Dermis blood vessel endothelial cell (primary cell): ENCODE measurements around the gene MORC1. TPM values are rescaled to one million over a fixed set of nuclear protein-coding genes. Genes with fewer than 3 reads are reported as not detected.

Experiments used
- DNase-seq: peaks from one replicate; pipeline ENCODE4 v3.0.0; 2010
- total RNA-seq: library from RNA; depleted of rRNA; stranded (reverse); fragments of >200 nt; gene quantifications from 2 replicates; pipeline ENCODE4 v1.2.3, GENCODE V29; 2014

MORC1 gene
- total RNA-seq, 1 donor from 2014 or later, result not detected

DNA sequence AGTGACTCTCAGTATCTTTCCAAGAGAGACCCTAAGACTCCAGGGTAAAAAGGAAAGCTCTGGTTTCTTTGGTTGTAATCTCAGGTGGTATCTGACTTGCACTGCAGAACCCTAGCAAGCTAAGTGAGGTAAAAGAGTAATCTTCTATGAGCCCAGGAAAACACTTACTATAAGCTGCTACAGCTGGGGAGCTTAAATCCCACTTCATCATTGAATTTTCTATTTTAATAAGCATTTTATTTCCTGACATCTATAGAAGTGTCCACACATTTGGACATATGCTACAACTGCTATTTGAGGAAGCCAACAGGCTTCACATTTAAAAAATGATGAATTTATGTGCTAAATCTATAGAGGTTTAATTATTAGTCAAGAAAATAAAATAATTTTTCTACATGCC, 91.1 kb downstream of the MORC1 start:
- DNase-seq, result no peak

DNA sequence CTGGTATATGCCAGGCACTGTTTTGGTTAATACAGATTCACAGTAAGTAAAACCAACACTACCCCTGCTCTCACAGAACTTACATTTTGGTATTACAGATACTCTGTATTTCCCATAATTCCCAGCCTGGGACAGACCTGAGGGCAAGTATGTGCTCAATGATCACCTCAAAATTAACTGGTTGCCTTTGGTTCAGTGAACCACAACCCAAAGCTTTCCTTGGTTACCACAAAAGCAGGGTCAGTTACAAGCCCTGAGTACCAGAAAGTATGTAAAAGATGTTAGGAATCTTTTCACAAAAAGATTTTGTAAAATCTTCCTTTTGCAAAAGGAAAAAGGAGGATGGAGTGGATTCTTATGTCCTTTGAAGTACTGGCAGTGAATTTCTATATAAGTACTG, 92.0 kb downstream of the MORC1 start:
- no peak for DNase-seq

DNA sequence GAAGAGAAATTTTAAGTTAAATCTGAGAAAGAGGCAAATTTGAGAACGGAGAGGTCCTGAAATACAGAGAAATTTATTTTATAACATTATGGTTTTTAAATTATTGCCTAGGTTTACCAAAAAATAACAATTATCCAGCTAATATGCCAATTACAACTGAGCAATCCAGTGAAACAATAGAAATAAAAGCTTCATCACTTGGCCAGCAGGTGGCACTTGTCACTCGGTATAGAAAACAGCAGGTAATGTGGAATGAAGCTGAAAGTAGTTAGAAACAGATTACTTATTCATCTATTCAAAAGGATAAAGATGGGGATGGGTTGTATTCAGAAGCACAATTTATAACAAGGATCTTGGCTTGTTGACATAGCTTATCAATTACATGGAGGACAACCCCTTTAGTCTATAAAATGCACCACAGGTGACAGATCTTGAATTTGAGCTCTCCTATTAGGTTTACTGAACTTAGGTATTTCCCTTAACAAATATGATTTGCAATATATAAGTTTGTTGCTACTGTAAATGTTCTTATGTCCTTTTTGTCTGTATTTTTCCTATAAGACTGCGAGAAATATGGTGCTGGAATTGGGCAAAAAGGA, 94.2 kb downstream of the MORC1 start:
- peak; percentile 63 for DNase-seq

DNA sequence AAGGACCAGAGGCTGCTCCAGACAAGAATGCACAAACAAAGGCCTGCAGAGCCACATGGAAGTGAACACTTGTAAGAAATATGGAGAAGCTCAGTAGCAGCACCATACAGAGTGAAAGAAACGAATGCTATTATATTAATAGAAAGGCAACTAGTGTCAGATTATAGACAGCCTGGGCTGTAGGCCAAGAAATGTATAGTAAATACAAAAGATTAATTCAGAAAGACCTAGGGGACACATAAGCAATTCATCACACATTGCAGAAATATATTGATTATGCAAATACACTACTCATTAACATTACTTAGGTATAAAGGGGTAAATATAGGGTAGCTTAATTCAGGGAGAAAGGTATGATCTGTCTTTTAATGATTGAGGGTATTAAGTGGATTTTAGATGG, 94.8 kb downstream of the MORC1 start:
- no peak for DNase-seq

DNA sequence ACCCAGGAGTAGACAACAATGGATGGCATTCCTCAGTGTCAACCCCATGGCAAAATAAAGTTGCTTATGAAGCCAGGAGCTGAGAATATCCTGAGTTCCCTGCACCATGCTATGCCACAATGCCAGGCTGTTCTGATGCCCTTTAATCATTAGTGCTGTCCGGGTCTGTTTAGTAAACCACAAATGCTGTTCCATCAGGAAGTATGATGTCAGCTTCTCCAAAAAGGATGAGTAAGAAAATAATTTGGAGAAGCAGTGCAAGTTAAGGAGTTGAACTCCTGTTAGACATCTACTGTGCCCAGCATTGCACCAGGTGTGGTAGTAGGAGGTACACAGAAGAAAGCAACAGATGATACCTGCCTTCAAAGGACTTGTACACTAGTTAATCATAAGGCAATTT, 96.4 kb downstream of the MORC1 start:
- DNase-seq, result no peak

DNA sequence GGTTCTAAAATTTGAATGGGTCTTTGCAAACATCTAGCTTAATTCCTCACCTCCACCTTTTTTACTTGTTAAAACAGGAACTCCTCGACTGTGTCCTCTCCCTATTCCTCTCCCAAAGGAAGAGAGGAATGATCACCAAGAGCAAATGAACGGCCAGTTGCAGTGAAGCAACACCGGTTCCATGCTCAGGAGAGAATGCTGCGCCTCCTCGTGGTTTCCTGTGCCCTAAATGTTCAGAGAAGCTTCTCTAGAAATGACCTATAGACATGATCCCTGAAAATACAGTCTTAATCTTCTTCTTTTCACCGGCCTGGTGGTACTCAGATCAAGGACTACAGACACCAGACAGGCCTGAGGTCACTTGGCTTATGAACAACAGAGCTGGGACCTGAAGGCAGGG, 99.1 kb downstream of the MORC1 start:
- DNase-seq, result peak; percentile 3

DNA sequence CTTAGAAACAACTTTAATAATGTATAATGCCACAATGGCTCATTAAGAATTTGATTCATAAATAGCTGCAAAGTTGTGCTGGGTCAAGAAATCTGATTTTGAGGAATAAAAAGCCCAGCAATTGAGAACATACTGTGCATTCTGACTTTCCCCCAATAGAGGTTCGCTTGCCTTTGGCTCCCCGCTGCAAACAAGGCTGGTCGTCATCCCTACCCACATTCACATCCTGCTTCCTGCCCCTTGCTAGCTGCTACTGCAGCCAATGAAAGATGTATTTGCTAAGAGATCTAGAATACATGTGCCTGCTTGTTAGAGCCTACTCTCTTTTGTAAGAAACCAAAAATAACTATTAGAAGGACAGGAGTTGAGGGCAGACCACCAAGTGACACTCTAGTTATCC, 112.5 kb downstream of the MORC1 start:
- DNase-seq, result no peak

DNA sequence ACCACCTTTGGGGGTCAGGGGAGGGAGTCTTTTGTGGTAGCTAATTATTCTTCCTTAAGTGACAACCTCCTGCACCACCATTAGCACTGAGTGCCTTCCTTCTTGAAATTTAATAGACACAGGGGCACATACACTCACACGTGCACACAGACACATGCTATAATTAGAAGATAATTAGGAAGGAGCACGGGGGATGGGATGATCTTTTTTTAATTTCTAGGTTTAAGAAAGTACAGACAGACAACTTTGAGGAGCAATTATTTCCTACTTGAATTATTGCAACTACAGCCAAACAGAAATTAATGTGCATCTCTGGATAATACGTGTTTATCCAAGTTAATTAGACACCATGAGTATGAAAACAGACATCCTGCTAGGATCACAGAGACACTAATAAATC, 119.5 kb downstream of the MORC1 start:
- no peak for DNase-seq

DNA sequence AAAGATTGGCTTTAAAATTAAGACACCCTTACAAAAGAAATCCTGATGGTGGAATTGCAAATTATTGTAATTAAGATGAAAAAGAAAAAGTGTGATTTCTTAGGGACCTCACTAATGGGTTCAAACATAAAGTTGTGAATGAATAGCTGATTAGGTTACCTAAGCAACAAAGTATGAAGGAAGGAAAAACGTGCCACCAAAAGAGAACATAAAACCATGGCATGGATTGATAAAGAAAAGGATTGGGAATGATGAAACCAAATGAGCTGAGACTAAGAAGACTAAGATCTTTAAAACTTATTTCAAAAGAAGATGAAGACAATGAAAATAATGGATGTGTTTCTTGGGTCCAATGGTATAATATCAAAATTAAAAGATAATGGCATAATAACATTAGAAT, 132.1 kb downstream of the MORC1 start:
- no peak for DNase-seq

DNA sequence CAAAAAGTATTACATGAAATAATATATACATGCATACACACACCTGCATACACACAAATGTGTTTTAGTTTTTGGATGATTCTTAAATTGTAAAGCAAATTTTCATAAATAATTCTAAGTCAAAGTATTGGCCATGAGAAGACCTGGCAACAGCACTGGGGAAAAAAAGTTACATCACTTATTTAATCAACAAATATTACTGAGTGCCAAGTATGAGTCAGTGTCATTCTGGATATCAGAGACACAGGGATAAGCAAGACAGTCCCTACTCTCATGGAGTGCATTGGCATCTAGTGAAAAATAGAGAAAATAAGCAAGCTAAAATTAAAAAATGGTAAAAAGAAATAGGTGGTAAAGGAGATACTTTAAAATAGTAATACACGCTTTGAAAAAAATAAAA, 134.9 kb downstream of the MORC1 start:
- no peak for DNase-seq

DNA sequence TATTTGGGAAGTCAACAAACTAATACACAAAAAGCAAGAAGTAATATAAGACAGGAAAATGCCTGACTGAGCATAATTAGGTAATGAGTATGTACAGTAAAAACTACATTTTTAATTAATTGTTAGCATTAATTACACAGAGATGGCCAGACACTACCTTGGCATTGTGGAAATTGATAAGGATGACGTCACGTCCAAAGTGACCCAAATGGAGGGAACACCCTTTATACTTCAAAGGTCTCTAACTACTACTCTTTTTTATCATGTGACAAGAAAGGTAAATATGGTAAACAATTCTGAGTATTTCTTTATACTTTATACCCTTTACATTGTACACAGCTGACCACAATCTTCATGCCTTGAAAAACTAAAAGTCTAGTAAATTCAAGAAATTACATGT, 141.9 kb downstream of the MORC1 start:
- no peak for DNase-seq

DNA sequence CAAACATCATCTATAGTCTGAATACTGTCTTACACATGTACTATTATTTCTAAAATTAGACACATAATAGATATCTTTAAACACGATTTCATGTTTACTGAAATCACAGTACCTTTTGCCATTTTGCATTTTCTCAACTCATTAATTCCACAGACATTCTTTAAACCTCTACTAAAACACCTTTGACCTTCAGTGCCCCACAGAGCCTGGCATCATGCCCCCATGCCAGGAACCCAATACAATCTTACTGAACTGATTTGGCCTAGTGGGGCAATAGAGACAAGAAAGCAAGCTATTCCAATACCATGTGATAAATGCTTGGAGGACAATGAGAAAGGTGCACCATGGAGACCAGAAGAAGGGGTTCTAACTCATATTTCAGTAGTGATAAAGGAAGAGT, 144.9 kb downstream of the MORC1 start:
- DNase-seq, result no peak

DNA sequence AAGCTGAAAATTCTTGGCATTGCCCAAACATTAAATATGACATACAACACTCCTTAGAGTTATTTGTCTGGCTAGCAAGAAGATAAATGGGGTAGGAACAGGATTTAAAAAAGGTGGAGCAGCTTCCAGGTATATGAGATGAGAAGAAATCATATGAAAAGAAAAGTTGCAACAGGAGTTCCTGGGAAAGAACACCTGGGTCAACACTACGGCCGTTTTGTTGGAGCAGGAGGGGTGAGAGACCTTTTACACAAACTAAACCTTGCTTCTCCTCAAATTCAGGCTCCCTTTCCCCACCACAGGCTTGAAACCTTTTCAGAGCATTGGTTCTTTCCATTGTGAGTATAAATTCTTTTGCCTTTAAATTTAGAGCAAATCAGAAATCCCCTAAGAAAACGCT, 145.5 kb downstream of the MORC1 start:
- no peak for DNase-seq

DNA sequence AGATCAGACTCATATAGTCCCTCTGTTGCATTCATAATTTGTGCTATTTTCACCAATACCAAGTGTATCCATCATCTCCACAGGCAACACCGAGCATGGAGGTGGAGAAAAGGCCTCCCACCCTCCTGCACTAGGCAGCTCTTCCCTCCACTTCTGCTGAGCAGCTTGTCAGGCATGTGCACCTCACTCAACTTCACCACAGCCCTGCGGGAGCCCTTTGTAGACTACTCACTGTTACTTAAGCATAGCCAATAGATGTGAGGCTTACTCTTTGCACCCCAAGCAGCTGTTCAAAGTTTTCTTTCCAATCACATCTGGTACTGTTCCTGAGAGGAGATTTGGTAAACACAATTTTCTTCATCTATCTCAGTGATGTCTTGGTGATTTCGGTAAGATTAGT, 147.4 kb downstream of the MORC1 start:
- DNase-seq, result no peak

DNA sequence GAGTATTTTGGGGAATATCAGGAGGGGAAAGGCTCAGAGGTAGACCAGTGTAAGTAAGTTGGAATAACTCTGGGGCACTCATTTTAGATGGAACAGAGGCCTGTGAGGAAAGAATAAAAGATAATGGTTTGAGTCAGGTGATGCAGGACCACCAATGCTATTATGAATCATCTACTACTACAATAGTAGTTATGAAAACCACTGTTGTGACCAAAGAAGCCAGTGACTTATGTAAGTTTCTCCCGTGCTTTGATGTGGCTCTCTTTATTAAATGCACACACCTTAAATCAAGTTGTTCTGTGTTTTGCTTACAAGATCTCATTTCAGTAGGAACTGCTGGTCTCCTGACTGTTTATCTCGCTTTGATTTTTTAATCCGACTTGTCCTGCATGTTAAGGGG, 151.2 kb downstream of the MORC1 start:
- no peak for DNase-seq

DNA sequence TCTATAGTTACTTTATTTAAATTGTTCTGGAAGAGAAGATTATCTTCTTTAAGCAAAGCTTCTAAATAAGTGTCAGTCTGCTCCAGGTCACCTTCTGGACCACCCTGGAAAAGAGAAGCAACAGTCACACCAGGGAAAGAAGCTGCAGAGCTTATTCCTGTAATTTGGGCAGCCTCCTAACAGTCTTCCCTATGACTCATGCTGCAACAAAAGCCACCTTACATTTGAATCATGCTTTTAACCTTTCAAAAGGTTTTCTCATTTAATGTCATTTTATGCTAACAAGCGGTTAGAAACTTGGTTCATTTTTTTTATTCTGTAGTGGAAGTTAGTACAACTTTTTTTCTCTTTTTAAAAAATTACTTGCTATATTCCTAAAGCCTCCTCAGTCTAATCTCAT, 158.9 kb downstream of the MORC1 start:
- DNase-seq, result no peak

DNA sequence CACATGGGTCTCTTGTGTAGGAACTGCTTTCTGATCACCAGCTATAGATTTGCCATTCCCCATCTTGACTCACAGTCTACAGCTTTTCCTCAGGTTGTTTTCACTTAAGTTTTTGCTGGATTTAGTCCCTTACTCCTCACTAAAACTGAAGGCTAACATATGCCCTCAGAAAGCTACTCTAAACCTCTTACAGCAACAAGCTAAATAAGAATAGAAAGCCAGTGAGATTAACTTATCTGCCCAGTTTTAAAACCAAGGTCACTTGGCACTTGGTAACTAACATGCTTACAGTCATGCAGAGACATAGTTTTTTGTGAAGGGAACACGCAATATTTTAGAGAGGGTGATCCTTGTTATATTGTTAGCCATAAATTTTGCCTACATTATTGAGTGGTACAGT, 164.2 kb downstream of the MORC1 start, which contains the start of gene GUCA1C:
Gene GUCA1C, minus strand, starts transcription at position 180 of the 400 bp plus-strand sequence. Its CDS starts 117 bp downstream, at position 63.
- no peak for DNase-seq

DNA sequence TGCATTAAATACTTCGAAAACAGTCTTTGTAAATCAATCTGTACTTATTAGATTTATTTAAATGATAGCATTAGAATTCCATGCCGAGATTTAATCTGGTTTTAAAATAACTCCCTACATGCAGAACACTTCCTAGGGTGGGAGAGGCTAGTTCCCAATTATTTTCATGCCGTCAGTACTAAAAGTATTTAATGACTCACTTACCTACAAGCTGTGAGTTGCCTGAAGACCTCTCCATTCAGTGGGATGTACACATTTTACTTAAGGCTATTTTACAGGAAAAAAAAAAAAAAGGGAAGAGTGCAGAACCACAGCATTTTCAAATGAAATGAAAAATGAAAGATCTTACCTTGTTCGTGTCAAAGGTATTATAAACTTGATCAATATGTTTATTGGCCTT, 164.7 kb downstream of the MORC1 start:
- DNase-seq, result no peak

DNA sequence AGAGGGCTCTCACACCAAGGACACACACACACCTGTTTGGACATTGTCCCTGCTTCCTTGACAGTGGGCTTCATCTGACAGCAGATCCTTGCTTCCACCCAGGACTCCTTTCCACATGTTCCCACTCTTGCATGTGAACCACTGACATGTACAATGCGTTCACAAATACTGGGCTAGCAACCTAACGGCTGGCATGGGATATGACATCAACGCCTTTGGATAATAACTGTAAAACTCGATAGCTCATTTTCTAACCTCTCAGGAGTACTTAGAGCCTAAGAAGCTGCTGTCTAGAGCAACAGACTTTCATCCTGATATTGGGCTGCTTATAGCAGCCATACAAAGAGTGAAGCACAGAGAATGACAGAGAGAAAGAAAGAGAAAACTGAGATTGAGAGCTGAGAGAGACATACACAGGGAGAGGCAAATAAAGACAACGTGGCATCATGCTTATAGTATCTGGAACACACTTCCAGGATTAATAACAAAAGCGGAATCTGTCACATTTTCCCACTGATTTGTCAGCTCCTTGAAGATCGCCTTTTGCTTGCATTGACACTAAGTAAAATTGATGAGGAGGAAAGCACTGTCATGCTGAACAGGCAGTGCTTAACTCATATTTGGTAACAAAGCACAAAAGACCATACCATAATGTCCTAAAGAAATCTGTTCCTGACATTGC, 166.0 kb downstream of the MORC1 start:
- DNase-seq, result no peak

DNA sequence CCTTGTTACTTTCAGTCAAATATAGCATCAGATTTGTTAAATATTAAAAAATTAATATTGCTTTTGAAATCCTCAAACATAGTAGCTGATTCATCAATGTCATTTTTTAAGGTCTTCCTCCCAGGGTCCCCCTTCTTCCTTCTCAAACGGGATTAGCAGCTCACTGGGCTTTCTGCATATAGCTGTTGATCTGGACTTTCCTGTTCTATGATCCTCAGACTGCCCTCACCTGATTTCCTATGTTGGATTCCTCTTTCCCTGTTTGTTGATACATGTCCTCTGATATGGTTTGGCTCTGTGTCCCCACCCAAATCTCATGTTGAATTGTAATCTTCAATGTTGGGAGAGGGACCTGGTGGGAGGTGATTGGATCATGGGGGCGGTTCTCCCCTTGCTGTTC, 170.1 kb downstream of the MORC1 start:
- DNase-seq, result no peak

DNA sequence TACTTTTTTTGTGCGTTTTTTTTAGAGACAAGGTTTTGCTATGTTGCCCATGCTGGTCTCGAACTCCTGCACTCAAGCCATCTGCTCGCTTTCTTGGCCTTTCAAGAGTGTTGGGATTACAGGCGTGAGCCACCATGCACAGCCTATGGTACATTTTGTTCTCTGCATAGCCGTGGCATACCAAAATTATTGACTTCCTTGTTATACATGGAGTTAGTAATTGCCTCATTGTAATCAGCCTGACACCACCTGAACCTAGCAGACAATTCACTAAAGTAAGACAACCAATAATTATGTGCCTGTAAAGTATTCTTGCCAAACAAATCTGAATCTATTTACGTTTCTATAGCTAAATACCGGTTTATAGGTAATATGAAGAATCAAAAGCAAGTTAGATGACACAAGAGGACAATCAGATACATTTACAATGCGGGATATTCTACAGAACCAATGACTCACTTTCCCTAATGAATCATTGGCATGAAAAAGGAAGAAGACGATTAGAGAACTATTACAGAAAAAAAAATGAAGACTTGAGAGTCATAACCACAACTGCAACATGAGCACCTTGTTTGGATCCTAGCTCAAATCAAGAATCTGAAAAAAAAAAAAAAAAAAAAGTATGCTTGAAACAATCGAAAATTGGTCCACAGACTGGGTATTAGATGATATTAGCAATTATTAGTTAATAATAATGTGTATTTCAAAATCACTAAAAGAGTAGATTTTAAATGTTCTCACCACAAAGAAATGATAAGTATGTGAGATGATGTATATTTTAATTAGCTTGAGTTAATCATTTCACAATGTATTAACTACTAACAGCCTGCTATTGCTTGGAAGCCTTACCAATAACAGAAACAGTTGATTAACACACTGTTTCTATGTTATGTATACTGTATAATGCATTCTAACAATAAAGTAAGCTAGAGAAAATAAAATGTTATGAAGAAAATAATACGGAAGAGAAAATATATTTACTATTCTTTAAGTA, 171.3 kb downstream of the MORC1 start:
- no peak for DNase-seq

DNA sequence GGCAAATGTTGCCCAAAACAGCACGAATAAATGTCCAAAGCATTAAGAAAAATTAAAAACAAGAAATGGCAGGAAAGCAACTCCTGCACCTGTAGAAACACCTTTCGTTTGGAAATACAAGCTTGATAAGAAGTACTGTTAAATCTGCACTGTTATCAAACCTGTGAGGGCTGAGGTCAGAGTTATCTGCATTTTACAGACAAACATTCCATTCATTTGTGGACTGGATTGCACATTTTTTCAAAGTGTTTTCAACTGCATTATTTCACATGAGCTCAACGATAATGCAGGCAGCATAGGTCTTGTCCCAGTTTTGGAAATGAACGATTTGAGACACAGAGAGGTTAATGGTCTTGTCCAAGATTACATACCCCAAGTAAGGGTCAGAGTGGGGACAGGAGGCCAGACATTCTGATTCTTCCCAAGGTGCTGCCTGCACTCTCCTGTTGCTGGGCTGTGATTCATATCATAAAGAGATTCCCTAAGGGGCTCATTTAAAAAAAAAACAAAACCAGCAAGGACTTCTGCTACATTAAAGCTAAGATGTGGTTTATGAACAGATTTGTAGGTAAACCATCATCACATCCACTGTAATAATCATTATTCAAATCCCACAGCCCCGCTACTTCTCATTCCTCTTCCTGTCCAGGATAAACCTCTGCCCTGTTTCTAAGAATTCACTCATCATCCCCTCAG, 177.2 kb downstream of the MORC1 start:
- no peak for DNase-seq

DNA sequence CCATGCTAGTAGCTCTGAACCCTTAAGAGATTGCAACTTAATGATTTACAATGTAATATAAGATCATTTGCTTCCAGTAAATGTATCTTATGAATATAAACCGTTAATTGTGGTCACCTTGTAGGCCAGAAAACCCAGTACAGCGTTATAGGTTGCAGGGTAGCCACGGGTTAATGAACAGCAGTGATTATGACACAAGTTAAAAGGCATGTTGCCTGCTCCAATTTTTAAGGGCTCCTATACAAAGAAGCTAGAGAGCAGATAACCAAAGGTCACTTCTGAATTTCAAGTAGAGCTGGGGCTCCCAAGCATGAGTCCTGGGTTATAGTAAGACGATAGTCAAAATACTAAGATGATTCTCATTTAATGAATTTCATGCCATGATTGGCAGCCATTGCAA, 177.8 kb downstream of the MORC1 start:
- DNase-seq, result no peak
